Activated T-helper 1 cell treated with anti-CD3 and anti-CD28 coated beads, Interleukin-2, amount 50 U/mL, for 16 hours (primary cell): ENCODE results near the gene UBE2N.

Experiments used
- DNase-seq, 2 donors: peaks; one replicate each; pipeline ENCODE4 v3.0.0-alpha.2; 2020; ENCODE audit warnings: low read depth in 1 of 2, low spot score in 1 of 2

UBE2N gene

DNA sequence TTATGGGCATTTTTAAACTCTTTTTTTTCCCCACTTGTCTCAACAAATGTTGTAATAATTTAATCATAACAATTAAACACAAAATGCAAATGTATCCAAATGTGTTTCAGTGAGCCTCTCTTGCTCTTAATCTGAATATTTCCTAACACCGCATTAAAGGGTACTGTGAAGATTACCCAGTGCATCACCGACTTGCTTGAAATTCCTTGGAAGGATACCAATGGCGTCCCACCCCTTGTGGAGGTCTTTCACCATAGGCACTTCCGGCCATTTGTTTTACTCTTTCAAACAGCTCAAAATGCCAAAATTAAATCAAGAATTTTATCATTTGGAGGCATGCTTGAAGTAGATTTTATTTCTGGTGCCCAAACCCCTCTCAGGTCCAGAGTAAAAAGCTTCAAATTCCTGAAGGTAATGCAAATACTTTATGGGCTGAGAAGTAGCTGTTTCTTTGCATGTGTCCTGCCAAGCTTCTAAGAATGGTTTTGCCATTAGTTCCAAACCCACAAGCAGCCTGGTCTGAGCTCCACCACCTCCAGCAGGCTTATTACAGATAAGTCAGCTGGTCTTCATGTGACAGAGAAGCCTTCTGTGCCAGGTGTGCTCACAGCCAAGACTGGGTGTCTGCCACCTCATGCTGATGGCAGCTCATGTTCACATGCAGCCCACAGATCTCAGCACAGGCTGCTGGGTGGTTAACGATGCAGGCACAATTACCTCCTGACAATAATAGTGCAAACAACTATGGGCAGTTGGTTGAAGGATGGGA lies 80.4 kb downstream of the UBE2N start:
- DNase-seq = no peak

- DNase-seq = no peak
Observed at GRCh38 chr12:93360688-93361087, 81.1 kb downstream of the UBE2N start.

GRCh38 chr12:93358821-93359220 lies 82.9 kb downstream of the UBE2N start:
- DNase-seq = no peak

- DNase-seq = no peak
Observed at GRCh38 chr12:93358058-93358457, 83.7 kb downstream of the UBE2N start.

- DNase-seq = no peak
Observed at GRCh38 chr12:93356214-93356613, 85.5 kb downstream of the UBE2N start.
